Neuronal stem cell (in vitro differentiated cells): ENCODE measurements around the gene CIBAR2. TPM values are rescaled to one million over a fixed set of nuclear protein-coding genes. Genes with fewer than 3 reads are reported as not detected.

Source experiments
- DNase-seq: peaks from one replicate; pipeline ENCODE4 v3.0.0-alpha.2; 2013; ENCODE audit warnings: low spot score
- H2AFZ ChIP-seq: one replicate; pipeline ENCODE4 v1.6.1; 2013; ENCODE audit warnings: mild to moderate bottlenecking, low read length, inconsistent platforms
- H2AK5ac ChIP-seq: 2 replicates; pipeline ENCODE4 v1.6.1; 2013; ENCODE audit warnings: low read depth, mild to moderate bottlenecking, inconsistent platforms, low read length, moderate library complexity, mixed read lengths
- H2BK120ac ChIP-seq: 2 replicates; pipeline ENCODE4 v1.6.1; 2013; ENCODE audit warnings: low read depth, mild to moderate bottlenecking, inconsistent platforms, low read length, moderate library complexity, mixed read lengths
- H2BK12ac ChIP-seq: one replicate; pipeline ENCODE4 v1.6.1; 2013; ENCODE audit warnings: low read length, inconsistent platforms
- H2BK15ac ChIP-seq: 2 replicates; pipeline ENCODE4 v1.6.1; 2013; ENCODE audit warnings: mild to moderate bottlenecking, low read length, inconsistent platforms, mixed read lengths
- H2BK5ac ChIP-seq: one replicate; pipeline ENCODE4 v1.6.1; 2013; ENCODE audit warnings: inconsistent platforms, mild to moderate bottlenecking, low read length, moderate library complexity
- H3K14ac ChIP-seq: one replicate; pipeline ENCODE4 v1.6.1; 2013; ENCODE audit warnings: low read length, inconsistent platforms
- H3K18ac ChIP-seq: 2 replicates; pipeline ENCODE4 v1.6.1; 2013; ENCODE audit warnings: low read length, inconsistent platforms
- H3K23ac ChIP-seq: 2 replicates; pipeline ENCODE4 v1.6.1; 2013; ENCODE audit warnings: low read depth, mild to moderate bottlenecking, mixed read lengths, low read length, inconsistent platforms; ENCODE audit not compliant: poor library complexity
- H3K27ac ChIP-seq: replicated peaks from 3 replicates; pipeline ENCODE4 v1.5.1; 2013; ENCODE audit warnings: low read length, inconsistent platforms
- H3K27me3 ChIP-seq, 3 experiments: 2 replicates each; pipeline ENCODE4 v1.6.1; 2013; ENCODE audit warnings: low read length in 3 of 3, mild to moderate bottlenecking in 2 of 3, inconsistent platforms in 1 of 3, low read depth in 1 of 3, mixed read lengths in 1 of 3, moderate library complexity in 1 of 3; ENCODE audit not compliant: control insufficient read depth in 3 of 3, insufficient read depth in 3 of 3
- H3K36me3 ChIP-seq, 2 donors: replicated peaks in 1 of 2; 2 replicates each; pipeline ENCODE4 v1.6.1; 2013; ENCODE audit warnings: low read length in 2 of 2; ENCODE audit not compliant: control insufficient read depth in 2 of 2, insufficient read depth in 2 of 2
- H3K4ac ChIP-seq: 2 replicates; pipeline ENCODE4 v1.6.1; 2013; ENCODE audit warnings: inconsistent platforms, mild to moderate bottlenecking, low read length, moderate library complexity
- H3K4me1 ChIP-seq, 2 donors: 1 replicate in 1 of 2; 2 replicates in 1 of 2; pipeline ENCODE4 v1.6.1; 2013; ENCODE audit warnings: low read length in 2 of 2, low read depth in 1 of 2; ENCODE audit not compliant: control insufficient read depth in 2 of 2, insufficient read depth in 1 of 2
- H3K4me2 ChIP-seq: one replicate; pipeline ENCODE4 v1.6.1; 2013; ENCODE audit warnings: mild to moderate bottlenecking, low read length, inconsistent platforms; ENCODE audit not compliant: insufficient read depth, poor library complexity, severe bottlenecking
- H3K4me3 ChIP-seq, 2 donors: 2 replicates each; pipeline ENCODE4 v1.5.1; 2013; ENCODE audit warnings: low read length in 2 of 2, mild to moderate bottlenecking in 2 of 2, inconsistent platforms in 1 of 2, moderate library complexity in 1 of 2
- H3K79me1 ChIP-seq: one replicate; pipeline ENCODE4 v1.6.1; 2013; ENCODE audit warnings: low read depth, mild to moderate bottlenecking, inconsistent platforms, low read length, moderate library complexity
- H3K9ac ChIP-seq: one replicate; pipeline ENCODE4 v1.6.1; 2013; ENCODE audit warnings: mild to moderate bottlenecking, low read depth, low read length, inconsistent platforms; ENCODE audit not compliant: poor library complexity
- H3K9me3 ChIP-seq, 2 donors: replicated peaks in 1 of 2; 2 replicates each; pipeline versions ENCODE3 to v1.6.1; 2013; ENCODE audit warnings: low read length in 2 of 2, mild to moderate bottlenecking in 2 of 2, inconsistent platforms in 1 of 2, low read depth in 1 of 2, mixed read lengths in 1 of 2, moderate library complexity in 1 of 2; ENCODE audit not compliant: control insufficient read depth in 2 of 2, insufficient read depth in 1 of 2
- H4K8ac ChIP-seq: one replicate; pipeline ENCODE4 v1.6.1; 2013; ENCODE audit warnings: low read depth, mild to moderate bottlenecking, inconsistent platforms, low read length, moderate library complexity
- H4K91ac ChIP-seq: one replicate; pipeline ENCODE4 v1.6.1; 2013; ENCODE audit warnings: low read length, low read depth, mild to moderate bottlenecking, inconsistent platforms; ENCODE audit not compliant: poor library complexity
- WGBS, 2 donors: extraction: QIAGEN DNeasy Blood & Tissue Kit; methylation state at CpG; one replicate each; pipeline ENCODE4 v1.1.7; 2013; ENCODE audit warnings: missing lambda C conversion rate in 2 of 2, mixed read lengths in 1 of 2; ENCODE audit not compliant: insufficient read length in 2 of 2, insufficient replicate concordance in 1 of 2; ENCODE audit errors: extremely low coverage in 2 of 2; 5-methylcytosine and 5-hydroxymethylcytosine counted together
- polyA plus RNA-seq, 2 experiments: library from polyadenylated mRNA; stranded (reverse); fragments of 200-250 nt; gene quantifications; one replicate each; pipeline ENCODE4 v1.2.3, GENCODE V29; 2013

Gene CIBAR2
- polyA plus RNA-seq (2013, experiment 1 of 2) = 0.45 TPM
- 0.51 TPM for polyA plus RNA-seq (2013, experiment 2 of 2)

- Histone ChIP-seq H2BK120ac (no peak within 1 kb of the TSS), H3K14ac (peak within 1 kb of the TSS; percentile 21), H2BK12ac (peak within 1 kb of the TSS; percentile 77), H2AK5ac (peak within 1 kb of the TSS; percentile 95), H3K9ac (no peak within 1 kb of the TSS), H3K4me3 (no peak within 1 kb of the TSS), H3K23ac (peak within 1 kb of the TSS; percentile 43), H3K4me2 (peak within 1 kb of the TSS; percentile 38), H3K4me1 (peaks cover 10 to 20% of the 10 kb centered on the region in 2 donors), H3K27ac (no peak within 1 kb of the TSS), H2BK5ac (no peak within 1 kb of the TSS), H2AFZ (peak within 1 kb of the TSS; percentile 89), H3K36me3 (no peaks in the 10 kb centered on the region), H3K4ac (no peak within 1 kb of the TSS), H3K79me1 (no peaks in the 10 kb centered on the region), H2BK15ac (peak within 1 kb of the TSS; percentile 91), H3K27me3 (peaks cover 0 to 20% (median 0%) of the 10 kb centered on the region in 3 experiments), H4K8ac (no peak within 1 kb of the TSS), H4K91ac (no peak within 1 kb of the TSS), H3K18ac (peak within 1 kb of the TSS; percentile 88), H3K9me3 (no peaks in the 10 kb centered on the region)
- WGBS, 2 donors = no CpG with 5 or more reads among the region's 15 CpGs
- DNase-seq = peak; percentile 48
Observed at GRCh38 chr16:85112364-85112763, at the start of gene CIBAR2. Gene CIBAR2 (minus strand): TSS chr16:85112472. CDS start chr16:85112352, 120 bp downstream.

- Histone ChIP-seq H2BK15ac (peak overlapping the region; percentile 59), H3K36me3 (no peaks in the 10 kb centered on the region), H3K4me2 (no peak overlapping the region), H4K91ac (no peak overlapping the region), H3K4me3 (no peak overlapping the region), H3K9me3 (no peaks in the 10 kb centered on the region), H3K4me1 (peaks cover 6 to 24% of the 10 kb centered on the region in 2 donors), H3K27me3 (peaks cover 0 to 9% (median 0%) of the 10 kb centered on the region in 3 experiments), H3K9ac (no peak overlapping the region), H3K27ac (no peak overlapping the region), H3K18ac (no peak overlapping the region), H2AK5ac (peak overlapping the region; percentile 52), H4K8ac (no peak overlapping the region), H2AFZ (no peak overlapping the region), H3K14ac (no peak overlapping the region), H2BK120ac (no peak overlapping the region), H3K79me1 (no peaks in the 10 kb centered on the region), H3K4ac (no peak overlapping the region), H2BK5ac (no peak overlapping the region), H2BK12ac (no peak overlapping the region), H3K23ac (no peak overlapping the region)
- no CpG with 5 or more reads among the region's 13 CpGs for WGBS, 2 donors
- no peak for DNase-seq
Observed at GRCh38 chr16:85159179-85159980, 47.1 kb upstream of the CIBAR2 start.

- Histone ChIP-seq H3K79me1 (no peaks in the 10 kb centered on the region), H3K23ac (peak overlapping the region; percentile 25), H2BK120ac (no peak overlapping the region), H3K27ac (no peak overlapping the region), H3K14ac (no peak overlapping the region), H3K18ac (peak overlapping the region; percentile 61), H2BK15ac (peak overlapping the region; percentile 50), H2BK12ac (peak overlapping the region; percentile 75), H2BK5ac (no peak overlapping the region), H3K9me3 (no peaks in the 10 kb centered on the region), H2AK5ac (peak overlapping the region; percentile 99), H3K4ac (no peak overlapping the region), H3K4me3 (no peak overlapping the region), H3K4me1 (peaks cover 6 to 24% of the 10 kb centered on the region in 2 donors), H4K91ac (no peak overlapping the region), H3K27me3 (peaks cover 0 to 14% (median 0%) of the 10 kb centered on the region in 3 experiments), H4K8ac (no peak overlapping the region), H3K9ac (no peak overlapping the region), H2AFZ (peak overlapping the region; percentile 87), H3K4me2 (no peak overlapping the region), H3K36me3 (no peaks in the 10 kb centered on the region)
- DNase-seq = no peak
- WGBS, 2 donors = no CpG with 5 or more reads among the region's 14 CpGs
Observed at GRCh38 chr16:85158743-85159178, 46.5 kb upstream of the CIBAR2 start.
